CD4-positive, alpha-beta memory T cell (primary cell): Measurements from ENCODE around the gene CHIA. TPM values are rescaled to one million over a fixed set of nuclear protein-coding genes. Genes with fewer than 3 reads are reported as not detected.

Experiments used
- CTCF ChIA-PET: fragments of 350-600 bp; sonication (Branson Sonifier 250); formaldehyde crosslinking; loops from one replicate; lab custom pipeline; 2021; ENCODE audit warnings: inconsistent platforms; ENCODE audit not compliant: partially characterized antibody; lab: Charles Lee
- POLR2A ChIA-PET: fragments of 350-600 bp; sonication (Branson Sonifier 250); formaldehyde crosslinking; loops from one replicate; lab custom pipeline; 2021; ENCODE audit not compliant: partially characterized antibody; lab: Charles Lee
- DNase-seq, 5 donors: peaks; one replicate each; pipeline versions ENCODE4 v3.0.0 to v3.0.0-alpha.2; 2020 to 2022; ENCODE audit warnings: mixed read lengths in 1 of 5
- H3K27ac ChIP-seq: one replicate; pipeline ENCODE4 v1.7.0; 2013; ENCODE audit warnings: low read depth, low read length
- H3K27me3 ChIP-seq: 2 replicates; pipeline ENCODE4 v1.7.0; 2013; ENCODE audit warnings: mild to moderate bottlenecking, low read length, moderate library complexity; ENCODE audit not compliant: insufficient read depth
- H3K36me3 ChIP-seq: 2 replicates; pipeline ENCODE4 v1.7.0; 2013; ENCODE audit warnings: mild to moderate bottlenecking, low read length, moderate library complexity; ENCODE audit not compliant: insufficient read depth
- H3K4me1 ChIP-seq: 2 replicates; pipeline ENCODE4 v1.7.0; 2013; ENCODE audit warnings: mild to moderate bottlenecking, low read length, moderate library complexity; ENCODE audit not compliant: insufficient read depth
- H3K4me3 ChIP-seq, 2 donors: one replicate each; pipeline ENCODE4 v1.7.0; 2013; ENCODE audit warnings: low read length in 2 of 2, mild to moderate bottlenecking in 1 of 2
- H3K9me3 ChIP-seq, 2 donors: one replicate each; pipeline ENCODE4 v1.7.0; 2013; ENCODE audit warnings: low read length in 2 of 2, control low read depth in 1 of 2; ENCODE audit not compliant: control insufficient read depth in 1 of 2
- H3K27ac Mint-ChIP-seq, 7 donors: one replicate each; pipeline ENCODE4 v1.8.0; 2020 to 2021; ENCODE audit warnings: mixed read lengths in 7 of 7, mild to moderate bottlenecking in 6 of 7, inconsistent platforms in 3 of 7, moderate library complexity in 3 of 7
- H3K27me3 Mint-ChIP-seq, 2 donors: one replicate each; pipeline ENCODE4 v1.8.0; 2020 to 2021; ENCODE audit warnings: mixed read lengths in 2 of 2
- H3K36me3 Mint-ChIP-seq, 2 donors: one replicate each; pipeline ENCODE4 v1.8.0; 2020 to 2021; ENCODE audit warnings: mixed read lengths in 2 of 2, inconsistent platforms in 1 of 2, mild to moderate bottlenecking in 1 of 2
- H3K4me1 Mint-ChIP-seq, 4 donors: one replicate each; pipeline ENCODE4 v1.8.0; 2020 to 2021; ENCODE audit warnings: mixed read lengths in 4 of 4, mild to moderate bottlenecking in 1 of 4
- H3K4me3 Mint-ChIP-seq, 8 donors: one replicate each; pipeline ENCODE4 v1.8.0; 2020 to 2021; ENCODE audit warnings: mixed read lengths in 8 of 8, mild to moderate bottlenecking in 7 of 8, moderate library complexity in 6 of 8, inconsistent platforms in 3 of 8
- H3K9me3 Mint-ChIP-seq, 8 donors: one replicate each; pipeline ENCODE4 v1.8.0; 2020 to 2021; ENCODE audit warnings: mixed read lengths in 8 of 8, mild to moderate bottlenecking in 5 of 8, inconsistent platforms in 3 of 8, moderate library complexity in 1 of 8
- intact Hi-C: fragments of 100-400 bp; cut with micrococcal nuclease; formaldehyde crosslinking; loops from one replicate; pipeline ENCODE4 v1.15.1; 2023
- polyA plus RNA-seq, 2 donors: library from polyadenylated mRNA; unstranded; fragments of 300-500 nt; fragmentation: Illumina TruSeq; gene quantifications; one replicate each; pipeline ENCODE4 v1.2.3, GENCODE V29; 2021
- total RNA-seq, 2 experiments: library from RNA; stranded (reverse); gene quantifications; one replicate each; pipeline ENCODE4 v1.2.3, GENCODE V29; 2021

Gene CHIA
- total and polyA plus RNA-seq, 4 experiments from 2014 or later = not detected

DNA sequence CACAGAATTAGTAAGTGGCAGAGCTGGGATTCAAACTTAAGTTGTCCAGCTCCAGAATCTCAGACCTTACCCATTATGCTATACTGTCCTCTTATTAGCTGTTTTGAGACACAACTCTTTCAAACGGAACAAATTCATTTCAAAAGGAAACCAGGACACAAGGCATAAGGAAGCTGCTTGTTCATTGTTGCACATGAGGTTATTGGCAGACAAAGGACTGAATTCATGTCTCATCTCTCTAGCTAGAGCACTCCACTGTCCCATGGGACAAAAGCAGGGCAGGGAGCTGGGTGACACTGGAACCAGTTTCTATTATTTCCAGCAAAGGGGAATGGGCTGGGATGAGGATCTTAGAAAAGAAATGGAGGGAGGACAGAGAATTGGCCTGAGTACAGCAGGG is 36.8 kb upstream of the CHIA start:
- peaks cover 8% of the 10 kb centered on the region for H3K4me1 ChIP-seq
- no peak overlapping the region for H3K4me3 ChIP-seq
- H3K27me3 Mint-ChIP-seq = no peaks in the 10 kb centered on the region
- H3K4me3 Mint-ChIP-seq = no peak overlapping the region
- H3K27ac Mint-ChIP-seq = no peak overlapping the region
- H3K9me3 Mint-ChIP-seq = no peaks in the 10 kb centered on the region
- ChIA-PET CTCF (no interaction called here), POLR2A (no interaction called here)
- H3K36me3 ChIP-seq = no peaks in the 10 kb centered on the region
- H3K9me3 ChIP-seq = no peaks in the 10 kb centered on the region
- intact Hi-C loops = no loop called here
- DNase-seq = no peak
- H3K27me3 ChIP-seq = no peaks in the 10 kb centered on the region
- H3K4me1 Mint-ChIP-seq = peaks cover 8 to 17% (median 10%) of the 10 kb centered on the region in 4 donors
- no peak overlapping the region for H3K27ac ChIP-seq
- no peaks in the 10 kb centered on the region for H3K36me3 Mint-ChIP-seq

DNA sequence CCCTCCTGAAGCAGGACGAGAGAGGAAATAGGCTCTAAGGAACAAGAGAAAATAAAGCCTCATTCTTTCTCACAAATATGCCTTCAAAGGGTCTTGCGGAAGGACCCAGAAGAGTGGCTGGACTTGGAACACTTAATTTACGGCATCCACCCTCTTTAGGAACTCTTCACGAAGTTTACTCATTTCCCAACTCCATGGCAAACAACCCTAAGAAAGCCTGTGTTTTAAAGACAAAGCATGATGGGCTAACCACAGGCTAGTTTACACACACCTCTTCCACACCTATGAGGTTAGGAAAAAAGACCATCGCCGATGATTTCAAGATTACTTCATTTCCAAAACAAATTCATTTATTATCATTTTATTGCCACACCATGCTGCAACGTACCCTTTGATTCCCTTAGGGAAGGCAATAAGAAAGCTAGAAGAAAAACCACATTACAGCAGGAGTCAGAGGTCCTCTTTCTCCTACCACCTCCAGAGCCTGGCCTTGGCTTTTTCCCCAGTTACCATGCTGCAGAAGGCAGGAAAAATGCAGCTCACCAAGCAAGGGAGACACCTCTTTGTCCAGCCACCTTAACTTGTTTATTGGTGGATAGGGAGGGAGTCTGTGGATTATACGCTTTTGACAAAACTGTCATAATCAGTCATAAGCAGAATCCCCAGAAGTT is 33.5 kb upstream of the CHIA start:
- Mint-ChIP-seq H3K9me3 (peaks cover 0 to 2% (median 0%) of the 10 kb centered on the region in 8 donors), H3K27me3 (no peaks in the 10 kb centered on the region), H3K4me1 (peaks cover 0 to 4% (median 1%) of the 10 kb centered on the region in 4 donors), H3K27ac (no peak overlapping the region), H3K4me3 (no peak overlapping the region), H3K36me3 (no peaks in the 10 kb centered on the region)
- H3K36me3 ChIP-seq = no peaks in the 10 kb centered on the region
- H3K27ac ChIP-seq = no peak overlapping the region
- no peaks in the 10 kb centered on the region for H3K27me3 ChIP-seq
- ChIA-PET CTCF (interaction anchor here (1.3 kb wide), 1 partner anchor 36 kb away, joined by 3 read pairs; no protein-coding TSS in a partner anchor), POLR2A (interaction anchor here (1.1 kb wide), 2 partner anchors 38 to 59 kb away, joined by 3 read pairs; no protein-coding TSS in a partner anchor)
- no peak for DNase-seq
- H3K9me3 ChIP-seq = no peaks in the 10 kb centered on the region
- peaks cover under 1% of the 10 kb centered on the region for H3K4me1 ChIP-seq
- H3K4me3 ChIP-seq = no peak overlapping the region
- intact Hi-C loops = no loop called here

DNA sequence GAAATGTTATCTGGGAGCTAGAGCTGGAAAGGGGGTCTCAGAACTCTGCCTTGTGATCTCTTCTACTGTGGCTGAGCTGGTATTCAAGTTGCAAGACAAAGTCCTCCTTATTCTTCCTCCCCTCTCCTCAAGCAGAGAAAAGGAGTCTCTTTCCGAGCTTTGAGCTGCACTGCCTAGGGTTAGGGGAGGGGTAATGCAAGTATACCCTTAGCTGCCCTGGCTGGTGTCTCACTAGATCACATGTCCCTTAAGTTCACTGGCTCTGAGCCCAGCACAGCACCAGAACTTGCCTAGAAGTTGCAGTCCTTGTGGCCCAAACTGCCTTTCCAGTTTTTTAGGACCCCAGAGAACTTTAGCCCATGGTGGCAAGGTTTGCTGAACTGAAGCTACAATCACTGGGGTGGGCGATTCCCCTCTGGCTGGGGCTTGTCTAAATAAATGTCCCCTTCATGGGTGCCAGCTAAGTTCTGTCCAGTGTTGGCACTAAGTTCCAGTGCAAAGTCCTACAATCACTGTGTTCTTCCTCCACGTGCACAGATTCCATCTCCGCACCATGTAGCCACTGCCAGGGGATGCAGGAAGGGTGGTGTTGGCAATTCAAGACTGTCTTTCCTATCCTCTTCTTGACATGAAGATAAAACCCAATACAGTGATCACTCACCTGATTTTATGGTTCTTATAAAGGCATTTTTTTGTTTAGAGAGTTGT is 22.7 kb upstream of the CHIA start:
- peaks cover 4 to 23% (median 11%) of the 10 kb centered on the region in 8 donors for H3K9me3 Mint-ChIP-seq
- Histone ChIP-seq H3K27ac (no peak overlapping the region), H3K36me3 (no peaks in the 10 kb centered on the region), H3K9me3 (no peaks in the 10 kb centered on the region), H3K4me3 (no peak overlapping the region), H3K27me3 (peaks cover 9% of the 10 kb centered on the region), H3K4me1 (peaks cover 10% of the 10 kb centered on the region)
- ChIA-PET POLR2A (interaction anchor here (0.6 kb wide), 1 partner anchor 31 kb away, joined by 3 read pairs; no protein-coding TSS in a partner anchor), CTCF (interaction anchor here (0.6 kb wide), 1 partner anchor 45 kb away, joined by 3 read pairs; no protein-coding TSS in a partner anchor)
- no peak overlapping the region for H3K27ac Mint-ChIP-seq
- intact Hi-C loops = no loop called here
- peaks cover 15 to 23% of the 10 kb centered on the region in 2 donors for H3K27me3 Mint-ChIP-seq
- peaks cover 0 to 10% of the 10 kb centered on the region in 2 donors for H3K36me3 Mint-ChIP-seq
- no peak for DNase-seq
- no peak overlapping the region for H3K4me3 Mint-ChIP-seq
- H3K4me1 Mint-ChIP-seq = peaks cover 0 to 14% (median 4%) of the 10 kb centered on the region in 4 donors

DNA sequence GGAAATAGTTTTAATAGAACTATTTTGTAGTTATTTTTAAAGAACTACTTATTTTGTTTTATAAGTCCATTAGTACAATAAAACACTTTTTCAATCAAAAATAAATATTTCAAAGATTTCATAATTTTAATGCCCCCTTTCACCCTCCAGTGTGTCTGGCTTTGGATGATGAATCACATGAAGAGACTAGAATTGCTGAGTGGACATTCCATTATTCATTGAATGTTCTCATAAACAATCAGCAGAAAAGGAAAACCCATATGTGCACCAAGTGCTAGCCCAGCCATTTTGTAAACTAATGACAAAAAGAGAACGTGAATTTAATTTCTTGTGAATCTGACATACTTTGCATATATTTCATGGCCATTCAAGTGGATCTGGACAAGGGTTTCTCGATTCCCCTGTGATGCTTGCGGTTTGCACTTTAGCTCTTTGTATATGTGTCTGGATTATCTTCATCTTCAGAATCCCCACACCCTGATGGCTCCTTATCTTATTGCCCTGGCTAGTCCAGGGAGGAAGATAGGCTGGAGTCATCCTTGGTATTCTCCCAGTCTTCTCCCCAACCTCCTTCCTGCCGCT is 20.7 kb upstream of the CHIA start:
- no peaks in the 10 kb centered on the region for H3K9me3 ChIP-seq
- peaks cover 9% of the 10 kb centered on the region for H3K27me3 ChIP-seq
- ChIA-PET POLR2A (interaction anchor here (1.0 kb wide), 1 partner anchor 83 kb away, joined by 3 read pairs; no protein-coding TSS in a partner anchor), CTCF (no interaction called here)
- H3K27ac ChIP-seq = no peak overlapping the region
- no peak for DNase-seq
- H3K4me3 ChIP-seq = no peak overlapping the region
- H3K9me3 Mint-ChIP-seq = peaks cover 2 to 17% (median 8%) of the 10 kb centered on the region in 8 donors
- H3K36me3 ChIP-seq = no peaks in the 10 kb centered on the region
- H3K27ac Mint-ChIP-seq = no peak overlapping the region
- H3K4me1 Mint-ChIP-seq = peaks cover 7 to 20% (median 8%) of the 10 kb centered on the region in 4 donors
- H3K27me3 Mint-ChIP-seq = peaks cover 15 to 27% of the 10 kb centered on the region in 2 donors
- peaks cover 0 to 10% of the 10 kb centered on the region in 2 donors for H3K36me3 Mint-ChIP-seq
- H3K4me3 Mint-ChIP-seq = no peak overlapping the region
- intact Hi-C loops = no loop called here
- peaks cover 11% of the 10 kb centered on the region for H3K4me1 ChIP-seq

DNA sequence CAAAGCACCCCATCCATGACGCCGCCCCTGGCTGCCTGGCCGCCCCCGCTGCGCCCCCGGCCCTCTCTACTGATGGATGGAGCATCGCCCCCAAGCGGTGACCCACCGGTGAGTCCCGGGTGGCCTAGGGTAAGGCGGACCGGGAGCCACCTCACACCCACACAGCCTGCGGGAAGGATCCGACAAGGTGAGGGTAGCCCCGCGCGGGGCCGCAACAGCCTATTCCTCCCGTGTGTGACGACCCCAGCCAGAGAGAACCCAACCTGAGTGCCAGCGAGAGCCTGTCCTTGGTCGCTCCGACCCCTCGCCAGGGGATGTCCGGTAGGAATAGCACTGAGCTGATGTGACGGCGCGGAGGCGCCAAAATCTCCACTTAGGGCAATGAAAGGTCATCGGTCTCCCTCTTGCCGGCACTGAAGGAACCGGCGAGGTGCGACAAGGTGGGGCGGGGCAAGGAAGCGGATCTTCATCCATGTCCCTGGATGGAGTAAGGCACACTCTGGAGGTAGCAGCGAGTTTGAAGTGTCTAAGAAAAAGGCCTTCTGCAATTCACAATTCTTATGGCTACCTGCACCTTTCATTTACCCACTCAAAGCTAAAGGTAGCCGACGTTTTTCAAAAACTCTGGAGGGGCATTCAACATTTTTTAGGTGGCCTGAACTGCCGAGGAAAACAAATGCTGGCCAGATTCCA is 19.7 kb upstream of the CHIA start:
- Histone ChIP-seq H3K9me3 (no peaks in the 10 kb centered on the region), H3K27ac (no peak overlapping the region), H3K4me3 (no peak overlapping the region), H3K4me1 (peaks cover 16% of the 10 kb centered on the region), H3K27me3 (peaks cover 9% of the 10 kb centered on the region), H3K36me3 (no peaks in the 10 kb centered on the region)
- H3K27me3 Mint-ChIP-seq = peaks cover 15 to 27% of the 10 kb centered on the region in 2 donors
- ChIA-PET POLR2A (interaction anchor here (1.0 to 1.4 kb wide), 3 partner anchors 72 to 178 kb away, joined by 3 read pairs; partner anchors contain the start of gene WDR77), CTCF (interaction anchor here (1.6 kb wide), 1 partner anchor 48 kb away, joined by 5 read pairs; no protein-coding TSS in a partner anchor)
- DNase-seq = peak in 1 of 5 donors; percentile 3
- intact Hi-C loops = no loop called here
- H3K9me3 Mint-ChIP-seq = peaks cover under 1 to 8% (median 4%) of the 10 kb centered on the region in 8 donors
- H3K27ac Mint-ChIP-seq = no peak overlapping the region
- peaks cover 11 to 28% (median 14%) of the 10 kb centered on the region in 4 donors for H3K4me1 Mint-ChIP-seq
- H3K4me3 Mint-ChIP-seq = peak overlapping the region in 7 of 8 donors; percentile 22 to 77 (median 59)
- H3K36me3 Mint-ChIP-seq = peaks cover 0 to 7% of the 10 kb centered on the region in 2 donors

DNA sequence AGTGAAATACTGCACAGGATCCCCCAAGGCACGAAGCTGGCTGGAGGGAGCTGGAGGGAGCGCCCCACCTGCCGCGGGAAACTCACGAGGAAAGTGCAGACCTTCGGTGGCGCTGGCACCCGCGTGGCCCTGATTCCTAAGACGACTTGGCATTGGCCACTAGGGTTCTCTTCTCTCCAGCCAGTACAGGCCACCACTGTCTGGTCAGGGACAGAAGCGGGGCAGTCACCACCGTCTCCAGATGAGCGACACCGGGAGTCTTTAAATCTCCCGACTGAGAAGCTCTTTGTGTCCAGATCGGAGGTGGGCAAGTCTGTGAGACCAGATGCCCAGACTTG is 19.2 kb upstream of the CHIA start:
- CTCF ChIA-PET = interaction anchor here (0.6 to 1.6 kb wide), 2 partner anchors 48 to 63 kb away, joined by 3 to 5 read pairs; no protein-coding TSS in a partner anchor
- H3K4me3 Mint-ChIP-seq = peak overlapping the region in 6 of 8 donors; percentile 22 to 77 (median 60)
- peaks cover 0 to 2% of the 10 kb centered on the region in 2 donors for H3K36me3 Mint-ChIP-seq
- no peak overlapping the region for H3K27ac Mint-ChIP-seq
- Histone ChIP-seq H3K36me3 (no peaks in the 10 kb centered on the region), H3K9me3 (no peaks in the 10 kb centered on the region), H3K27me3 (peaks cover 9% of the 10 kb centered on the region), H3K4me1 (peaks cover 16% of the 10 kb centered on the region), H3K4me3 (no peak overlapping the region), H3K27ac (no peak overlapping the region)
- intact Hi-C loops = no loop called here
- peaks cover 0 to 5% (median 1%) of the 10 kb centered on the region in 8 donors for H3K9me3 Mint-ChIP-seq
- DNase-seq = no peak
- peaks cover 11 to 31% (median 16%) of the 10 kb centered on the region in 4 donors for H3K4me1 Mint-ChIP-seq
- peaks cover 15 to 27% of the 10 kb centered on the region in 2 donors for H3K27me3 Mint-ChIP-seq
- POLR2A ChIA-PET = interaction anchor here (0.6 to 1.4 kb wide), 3 partner anchors 21 to 177 kb away, joined by 3 read pairs; partner anchors contain the start of gene WDR77
